ENCODE data around the gene TNFAIP1. TPM values are rescaled to one million over a fixed set of nuclear protein-coding genes. Genes with fewer than 3 reads are reported as not detected.

The TNFAIP1 gene
- total RNA-seq, 1 experiment from 2014 or later = 33.4 TPM

DNA sequence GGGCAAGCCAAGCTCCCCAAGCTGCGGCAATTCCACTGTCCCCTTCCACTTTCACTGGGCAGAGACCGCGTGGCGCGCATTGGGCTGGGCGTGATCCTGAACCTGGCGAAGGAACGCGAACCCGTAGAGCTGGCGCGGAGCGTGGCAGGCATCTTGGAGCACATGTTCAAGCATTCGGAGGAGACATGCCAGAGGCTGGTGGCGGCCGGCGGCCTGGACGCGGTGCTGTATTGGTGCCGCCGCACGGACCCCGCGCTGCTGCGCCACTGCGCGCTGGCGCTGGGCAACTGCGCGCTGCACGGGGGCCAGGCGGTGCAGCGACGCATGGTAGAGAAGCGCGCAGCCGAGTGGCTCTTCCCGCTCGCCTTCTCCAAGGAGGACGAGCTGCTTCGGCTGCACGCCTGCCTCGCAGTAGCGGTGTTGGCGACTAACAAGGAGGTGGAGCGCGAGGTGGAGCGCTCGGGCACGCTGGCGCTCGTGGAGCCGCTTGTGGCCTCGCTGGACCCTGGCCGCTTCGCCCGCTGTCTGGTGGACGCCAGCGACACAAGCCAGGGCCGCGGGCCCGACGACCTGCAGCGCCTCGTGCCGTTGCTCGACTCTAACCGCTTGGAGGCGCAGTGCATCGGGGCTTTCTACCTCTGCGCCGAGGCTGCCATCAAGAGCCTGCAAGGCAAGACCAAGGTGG lies 45.7 kb downstream of the TNFAIP1 start:
- Histone ChIP-seq H2AFZ (ENCODE audit: low read depth, low read length, poor library complexity, severe bottlenecking) (no peak overlapping the region), H3K4me1 (ENCODE audit: control insufficient read depth in 1 of 2, insufficient read depth in 2 of 2, low read length in 2 of 2) (no peaks in the 10 kb centered on the region), H3K27me3 (ENCODE audit: insufficient read depth, low read length) (no peaks in the 10 kb centered on the region), H3K9ac (ENCODE audit: low read length) (no peak overlapping the region), H3K9me2 (ENCODE audit: insufficient read depth) (no peaks in the 10 kb centered on the region), H3K36me3 (ENCODE audit: control insufficient read depth in 1 of 2, insufficient read depth in 2 of 2, low read length in 2 of 2) (no peaks in the 10 kb centered on the region), H3K9me3 (ENCODE audit: control insufficient read depth in 1 of 2, insufficient read depth in 1 of 2, low read depth in 1 of 2, low read length in 2 of 2) (no peaks in the 10 kb centered on the region), H4K20me1 (ENCODE audit: insufficient read depth) (no peaks in the 10 kb centered on the region), H3K4me2 (ENCODE audit: low read length) (no peak overlapping the region), H3K27ac (ENCODE audit: low read depth, low read length) (no peak overlapping the region), H3K4me3 (replicated peaks in 1 of 2; ENCODE audit: low read depth in 1 of 2, low read length in 2 of 2) (no peak overlapping the region), H3K79me2 (ENCODE audit: insufficient read depth, low read length) (no peaks in the 10 kb centered on the region)
- TF ChIP-seq ZNF274 (IDR thresholded peaks at IDR 0.05; ENCODE audit: low read depth, low read length) = no peak
- no peak for TF ChIP-seq POLR2AphosphoS5 (IDR thresholded peaks at IDR 0.05; ENCODE audit: low read depth, low read length)
- TF ChIP-seq, protein P1, sequence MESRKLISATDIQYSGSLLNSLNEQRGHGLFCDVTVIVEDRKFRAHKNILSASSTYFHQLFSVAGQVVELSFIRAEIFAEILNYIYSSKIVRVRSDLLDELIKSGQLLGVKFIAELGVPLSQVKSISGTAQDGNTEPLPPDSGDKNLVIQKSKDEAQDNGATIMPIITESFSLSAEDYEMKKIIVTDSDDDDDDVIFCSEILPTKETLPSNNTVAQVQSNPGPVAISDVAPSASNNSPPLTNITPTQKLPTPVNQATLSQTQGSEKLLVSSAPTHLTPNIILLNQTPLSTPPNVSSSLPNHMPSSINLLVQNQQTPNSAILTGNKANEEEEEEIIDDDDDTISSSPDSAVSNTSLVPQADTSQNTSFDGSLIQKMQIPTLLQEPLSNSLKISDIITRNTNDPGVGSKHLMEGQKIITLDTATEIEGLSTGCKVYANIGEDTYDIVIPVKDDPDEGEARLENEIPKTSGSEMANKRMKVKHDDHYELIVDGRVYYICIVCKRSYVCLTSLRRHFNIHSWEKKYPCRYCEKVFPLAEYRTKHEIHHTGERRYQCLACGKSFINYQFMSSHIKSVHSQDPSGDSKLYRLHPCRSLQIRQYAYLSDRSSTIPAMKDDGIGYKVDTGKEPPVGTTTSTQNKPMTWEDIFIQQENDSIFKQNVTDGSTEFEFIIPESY (IDR thresholded peaks at IDR 0.05; ENCODE audit: extremely low read depth, insufficient replicate concordance, low read length) = no peak
- no peak for TF ChIP-seq CEBPB (IDR thresholded peaks at IDR 0.05; ENCODE audit: low read depth)
- no peak for TF ChIP-seq CBX3 (IDR thresholded peaks at IDR 0.05; ENCODE audit: low read depth)
- TF ChIP-seq FOSL1 (IDR thresholded peaks at IDR 0.05; ENCODE audit: low read depth) = no peak
- TF ChIP-seq, protein P2, sequence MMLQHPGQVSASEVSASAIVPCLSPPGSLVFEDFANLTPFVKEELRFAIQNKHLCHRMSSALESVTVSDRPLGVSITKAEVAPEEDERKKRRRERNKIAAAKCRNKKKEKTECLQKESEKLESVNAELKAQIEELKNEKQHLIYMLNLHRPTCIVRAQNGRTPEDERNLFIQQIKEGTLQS (IDR thresholded peaks at IDR 0.05) = no peak
- no peak for TF ChIP-seq SIN3A (IDR thresholded peaks at IDR 0.05; ENCODE audit: low read depth)
- TF ChIP-seq ZFX (IDR thresholded peaks at IDR 0.05) = no peak
- TF ChIP-seq, protein P3, sequence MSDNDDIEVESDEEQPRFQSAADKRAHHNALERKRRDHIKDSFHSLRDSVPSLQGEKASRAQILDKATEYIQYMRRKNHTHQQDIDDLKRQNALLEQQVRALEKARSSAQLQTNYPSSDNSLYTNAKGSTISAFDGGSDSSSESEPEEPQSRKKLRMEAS (IDR thresholded peaks at IDR 0.05) = no peak
- TF ChIP-seq EGR1 (IDR thresholded peaks at IDR 0.05; ENCODE audit: low read depth) = no peak
- no peak for ATAC-seq
- intact Hi-C loops (cut with micrococcal nuclease) = no loop called here
- no TSS peak for BruUV-seq (replicated peaks)
- POLR2A ChIA-PET = no interaction called here
- no peak for DNase-seq (ENCODE audit: low read depth, low spot score)
- CTCF ChIA-PET = no interaction called here
- RAD21 ChIA-PET (ENCODE audit: low non-redundant PET in 1 of 2, low total read pairs in 2 of 2, uncharacterized antibody in 2 of 2, unreplicated experiment in 2 of 2) = no interaction called here

Measured in HCT116 (cell line).